ENCODE measurements around the gene SYK. TPM values are rescaled to one million over a fixed set of nuclear protein-coding genes. Genes with fewer than 3 reads are reported as not detected.

SYK gene
- total RNA-seq, 4 donors from 2014 or later = 10.2 to 72.4 (median 25.9) TPM

DNA sequence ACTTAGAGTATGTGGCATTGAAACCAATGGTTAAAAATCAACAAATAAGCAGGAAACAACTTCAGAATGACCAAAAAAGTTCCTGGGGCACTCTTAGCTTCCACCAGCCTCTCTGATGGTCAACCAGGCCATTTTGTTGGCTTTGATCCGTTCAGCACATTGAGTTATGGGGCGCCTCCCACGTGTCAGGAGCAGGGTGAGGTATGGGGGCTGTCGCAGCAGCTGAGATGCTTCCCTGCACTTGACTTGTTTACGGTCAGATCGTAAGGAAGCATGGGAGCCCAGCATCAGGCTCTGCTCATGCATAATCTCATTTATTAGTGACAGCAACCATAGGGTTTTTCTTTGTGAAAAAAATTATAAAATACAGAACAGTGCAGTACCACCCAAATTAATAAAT lies 16.7 kb downstream of the SYK start:
- TF ChIP-seq, protein P1, sequence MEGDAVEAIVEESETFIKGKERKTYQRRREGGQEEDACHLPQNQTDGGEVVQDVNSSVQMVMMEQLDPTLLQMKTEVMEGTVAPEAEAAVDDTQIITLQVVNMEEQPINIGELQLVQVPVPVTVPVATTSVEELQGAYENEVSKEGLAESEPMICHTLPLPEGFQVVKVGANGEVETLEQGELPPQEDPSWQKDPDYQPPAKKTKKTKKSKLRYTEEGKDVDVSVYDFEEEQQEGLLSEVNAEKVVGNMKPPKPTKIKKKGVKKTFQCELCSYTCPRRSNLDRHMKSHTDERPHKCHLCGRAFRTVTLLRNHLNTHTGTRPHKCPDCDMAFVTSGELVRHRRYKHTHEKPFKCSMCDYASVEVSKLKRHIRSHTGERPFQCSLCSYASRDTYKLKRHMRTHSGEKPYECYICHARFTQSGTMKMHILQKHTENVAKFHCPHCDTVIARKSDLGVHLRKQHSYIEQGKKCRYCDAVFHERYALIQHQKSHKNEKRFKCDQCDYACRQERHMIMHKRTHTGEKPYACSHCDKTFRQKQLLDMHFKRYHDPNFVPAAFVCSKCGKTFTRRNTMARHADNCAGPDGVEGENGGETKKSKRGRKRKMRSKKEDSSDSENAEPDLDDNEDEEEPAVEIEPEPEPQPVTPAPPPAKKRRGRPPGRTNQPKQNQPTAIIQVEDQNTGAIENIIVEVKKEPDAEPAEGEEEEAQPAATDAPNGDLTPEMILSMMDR (IDR thresholded peaks at IDR 0.05; ENCODE audit: low read depth) = no peak

DNA sequence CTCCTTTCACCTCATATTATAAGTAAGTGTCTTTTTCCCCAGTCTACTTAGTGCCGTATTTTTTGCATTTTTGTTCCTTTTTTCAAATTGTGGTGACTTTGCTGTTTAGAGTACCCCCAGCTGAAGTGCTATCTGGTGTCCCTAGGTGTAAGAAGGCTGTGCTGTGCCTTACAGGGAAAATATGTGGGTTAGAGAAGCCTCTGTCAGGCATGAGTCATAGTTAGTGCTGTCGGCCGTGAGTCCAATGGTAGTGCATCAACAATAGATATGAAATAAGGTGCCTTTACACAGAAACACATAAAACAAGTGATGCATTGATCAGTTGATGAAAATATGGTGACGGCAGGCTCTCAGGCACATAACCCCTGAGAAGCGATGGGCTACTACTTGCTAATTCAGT lies 20.1 kb downstream of the SYK start:
- TF ChIP-seq, protein P1 (IDR thresholded peaks at IDR 0.05; ENCODE audit: low read depth) = no peak

DNA sequence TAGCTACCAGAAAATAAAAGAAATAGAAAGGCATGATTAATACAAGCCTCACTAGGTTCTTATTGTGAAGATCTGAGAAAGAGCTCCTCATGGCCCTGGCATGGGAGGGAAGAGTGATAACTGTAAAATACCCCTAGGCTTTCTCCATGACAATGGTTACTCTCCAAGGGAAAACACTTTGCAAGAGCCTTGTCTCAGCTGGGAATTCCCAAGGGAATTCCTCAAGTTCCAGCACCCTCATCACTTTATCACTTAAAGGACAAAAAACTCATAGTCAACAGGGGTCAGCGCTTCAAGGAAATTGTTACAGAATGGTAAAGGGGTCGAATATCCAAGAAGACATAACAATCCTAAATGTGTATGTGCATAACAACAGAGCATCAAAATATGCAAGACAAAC lies 21.2 kb downstream of the SYK start:
- TF ChIP-seq, protein P1 (IDR thresholded peaks at IDR 0.05; ENCODE audit: low read depth) = no peak

DNA sequence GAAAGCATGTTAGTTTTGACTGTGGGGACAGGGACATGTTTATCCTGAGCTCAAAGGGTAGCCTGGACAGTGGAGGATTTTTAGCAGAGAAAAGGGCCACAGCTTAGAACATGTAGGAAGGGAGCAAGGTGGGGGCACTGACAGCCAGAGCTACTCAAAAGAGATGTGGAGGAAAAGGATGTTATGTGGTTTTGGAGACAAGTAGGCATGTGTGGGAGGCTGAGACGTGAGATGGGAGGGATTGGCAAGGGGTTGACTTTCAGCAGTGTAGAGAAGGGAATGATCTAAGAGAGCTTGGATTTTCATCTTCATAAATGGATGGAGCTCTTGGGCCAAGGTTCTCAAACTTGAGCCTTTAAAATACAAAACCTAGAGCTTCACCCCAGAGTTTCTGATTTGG lies 24.0 kb downstream of the SYK start:
- TF ChIP-seq, protein P1 (IDR thresholded peaks at IDR 0.05; ENCODE audit: low read depth) = no peak

DNA sequence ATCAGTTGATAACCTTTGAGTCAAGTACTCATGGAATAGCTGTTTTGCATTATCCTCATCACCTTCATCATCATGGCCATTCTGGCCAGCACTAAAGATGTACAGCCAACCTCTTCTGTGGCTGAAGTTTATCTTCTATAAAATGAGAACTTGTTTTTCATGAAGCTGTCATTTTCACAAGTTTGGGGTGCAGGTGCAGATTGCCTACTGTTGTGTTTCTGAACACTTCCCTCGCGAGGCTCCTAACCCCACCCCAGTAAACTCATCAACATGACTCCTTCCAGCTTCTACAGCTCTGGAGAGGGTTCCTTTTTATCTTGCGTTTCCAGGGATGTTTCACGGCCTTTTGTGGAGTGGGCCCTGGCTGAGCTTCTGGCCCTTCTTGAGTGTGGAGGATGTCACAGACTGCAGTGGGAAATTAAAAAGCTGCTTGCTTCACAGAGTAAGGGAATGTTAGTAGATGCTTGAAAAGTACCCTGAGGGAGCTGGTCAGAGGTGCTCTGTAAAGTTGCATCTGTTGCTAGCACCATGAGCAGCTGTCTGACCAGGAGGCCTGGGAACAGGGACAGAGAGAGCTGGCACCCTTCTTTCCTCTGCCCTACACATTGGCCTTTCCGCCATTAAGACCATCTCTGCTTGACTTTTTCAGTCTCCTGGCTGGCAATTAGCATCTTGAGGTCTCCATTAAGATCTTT lies 24.9 kb downstream of the SYK start:
- TF ChIP-seq, protein P1 (IDR thresholded peaks at IDR 0.05; ENCODE audit: low read depth) = no peak

DNA sequence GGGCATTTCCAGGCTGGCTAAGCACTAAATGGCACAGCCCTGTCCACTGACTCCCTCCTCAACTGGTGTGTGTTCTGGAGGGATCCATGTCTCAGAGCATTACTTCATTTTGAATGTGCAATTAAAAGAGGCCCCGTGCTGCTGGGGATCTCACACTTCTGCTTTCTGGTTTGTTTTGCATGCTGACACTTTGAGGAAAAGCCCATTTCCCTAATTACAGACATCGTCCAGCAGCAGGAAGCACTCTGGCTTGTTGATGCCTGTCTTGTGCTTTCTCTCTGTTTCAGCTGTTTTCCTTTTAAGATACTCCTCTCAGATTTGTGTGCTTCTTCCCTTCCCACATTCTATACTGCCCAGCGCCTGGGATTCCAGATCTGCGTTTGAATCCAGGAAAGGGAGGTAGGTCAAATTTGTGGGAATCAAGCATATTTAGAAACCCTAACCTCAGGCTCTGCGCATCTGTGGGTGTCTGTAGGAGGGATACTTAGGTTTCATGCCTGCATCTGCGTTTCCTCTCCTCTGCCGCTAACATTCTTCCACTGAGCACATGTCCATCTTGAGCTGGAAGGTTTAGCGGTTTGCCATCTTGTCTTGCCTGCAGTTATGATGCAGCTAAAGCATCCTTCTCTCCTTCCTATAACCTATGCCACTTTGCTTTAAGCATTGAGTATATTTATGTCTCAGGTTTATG lies 25.7 kb downstream of the SYK start:
- TF ChIP-seq, protein P1 (IDR thresholded peaks at IDR 0.05; ENCODE audit: low read depth) = no peak

DNA sequence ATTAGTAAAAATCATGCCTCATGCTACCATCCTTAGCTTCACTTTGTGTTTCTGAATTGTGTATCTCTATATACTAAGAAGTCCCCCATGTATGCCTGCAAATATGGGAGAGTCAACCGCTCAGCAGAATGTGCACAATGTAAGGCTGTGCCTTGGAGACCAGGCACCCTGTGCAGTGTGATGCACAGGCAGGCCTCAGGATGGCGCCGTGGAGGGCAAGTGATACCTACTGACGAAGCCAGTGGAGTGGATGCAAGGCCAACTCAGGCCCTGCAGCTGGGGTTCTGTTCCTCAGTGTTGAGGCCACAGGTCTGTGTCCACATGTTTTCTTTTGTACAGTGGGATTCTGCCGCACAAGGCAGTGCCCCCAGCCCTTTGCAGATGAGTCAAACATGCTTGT lies 28.4 kb downstream of the SYK start:
- TF ChIP-seq, protein P1 (IDR thresholded peaks at IDR 0.05; ENCODE audit: low read depth) = no peak
